NCI-H345 treated with DMSO at 0.1 percent for 48 hours (cell line): ENCODE results near the gene PLXND1.

Experiments
- DNase-seq: peaks from one replicate; lab custom pipeline; 2025; ENCODE audit not compliant: unreplicated experiment; lab: John Stamatoyannopoulos, UW

PLXND1 gene

DNA sequence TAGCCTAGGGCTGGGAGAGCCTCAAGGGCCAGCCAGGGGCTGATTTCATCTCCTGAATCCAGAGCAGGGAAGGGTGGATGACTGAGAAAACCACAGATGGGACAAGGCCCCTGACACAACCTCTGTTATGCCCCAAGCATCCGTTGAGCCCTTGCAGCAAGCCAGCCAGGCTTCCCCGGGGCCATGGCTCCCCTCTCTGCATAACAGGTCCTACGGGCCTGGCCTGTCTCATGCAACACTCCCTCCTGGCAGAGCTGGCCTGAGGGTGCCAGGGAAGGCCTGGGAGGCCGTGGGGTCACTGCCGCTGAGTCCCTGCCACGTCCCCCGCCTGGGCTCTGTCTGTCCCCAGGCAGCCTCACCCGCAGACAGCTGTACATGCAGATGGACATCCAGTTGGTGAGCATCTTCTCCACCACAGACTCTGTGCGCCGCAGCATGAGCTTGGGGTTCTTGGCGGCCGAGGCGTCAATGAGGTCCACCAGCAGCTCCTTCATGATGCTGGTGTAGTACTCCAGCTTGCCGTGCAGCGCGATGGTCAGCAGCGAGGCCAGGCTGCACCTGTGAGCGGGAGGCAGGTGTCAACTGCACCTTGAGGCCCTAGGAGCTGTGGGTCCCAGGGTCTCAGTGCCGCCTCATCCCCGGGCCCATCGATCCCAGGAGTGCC lies 41.4 kb downstream of the PLXND1 start:
- DNase-seq = no peak

DNA sequence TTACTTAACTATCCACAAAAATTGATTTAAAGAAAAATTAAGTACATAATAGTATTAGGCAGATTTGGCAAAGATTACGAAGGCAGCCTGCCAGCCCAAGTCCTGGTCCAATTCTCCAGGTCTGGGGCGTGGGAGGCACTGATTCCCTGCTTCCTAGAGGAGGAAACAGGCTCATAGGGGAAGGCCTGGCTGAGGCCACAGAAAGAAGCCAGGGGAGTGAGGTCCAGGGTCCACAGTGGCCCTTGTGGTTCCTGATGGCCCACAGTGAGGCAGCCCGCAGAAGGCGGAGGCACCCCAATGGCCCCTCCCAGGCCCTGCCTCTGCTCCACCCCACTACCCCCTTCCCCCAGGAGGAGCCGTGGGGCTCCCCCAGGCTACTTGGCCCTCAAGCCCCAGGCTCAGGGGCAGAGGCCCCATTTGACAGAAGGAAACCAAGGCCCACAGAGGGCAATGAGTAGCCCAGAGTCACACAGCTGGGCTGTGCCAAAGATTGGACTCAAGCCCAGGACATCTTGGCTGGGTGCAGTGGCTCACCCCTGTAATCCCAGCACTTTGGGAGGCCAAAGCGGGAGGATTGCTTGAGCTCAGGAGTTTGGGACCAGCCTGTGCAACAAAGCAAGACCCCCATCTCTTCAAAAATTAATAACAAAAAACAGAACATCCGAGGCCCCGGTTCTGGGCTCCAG lies 42.5 kb downstream of the PLXND1 start:
- DNase-seq = no peak

GRCh38 chr3:129563332-129563731 lies 43.1 kb downstream of the PLXND1 start:
- DNase-seq = no peak

DNA sequence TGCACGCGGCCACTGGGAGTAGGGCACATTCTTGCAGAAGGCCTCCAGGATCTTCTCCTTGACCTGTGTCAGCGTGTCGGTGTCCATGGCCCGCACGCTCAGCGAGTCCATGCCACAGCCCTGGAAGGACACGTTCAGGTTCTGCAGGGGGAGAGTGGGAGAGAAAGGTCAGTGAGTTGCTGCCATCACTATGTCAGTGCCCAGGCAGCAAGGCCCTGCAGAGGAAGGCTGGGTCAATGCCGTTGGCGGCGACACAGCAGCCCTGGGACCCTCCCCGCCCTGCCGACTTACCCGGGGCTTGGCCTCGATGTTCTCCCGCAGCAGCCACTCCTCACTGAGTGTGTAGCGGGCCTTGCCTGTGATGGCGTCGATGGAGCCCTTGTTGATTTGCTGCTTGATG lies 43.7 kb downstream of the PLXND1 start:
- no peak for DNase-seq

- DNase-seq = no peak
These were observed 44.7 kb downstream of the PLXND1 start for GRCh38 chr3:129561619-129562248.

GRCh38 chr3:129560911-129561594 lies 45.4 kb downstream of the PLXND1 start:
- DNase-seq = no peak

- no peak for DNase-seq
These were observed 46.1 kb downstream of the PLXND1 start for GRCh38 chr3:129560269-129560787.

DNA sequence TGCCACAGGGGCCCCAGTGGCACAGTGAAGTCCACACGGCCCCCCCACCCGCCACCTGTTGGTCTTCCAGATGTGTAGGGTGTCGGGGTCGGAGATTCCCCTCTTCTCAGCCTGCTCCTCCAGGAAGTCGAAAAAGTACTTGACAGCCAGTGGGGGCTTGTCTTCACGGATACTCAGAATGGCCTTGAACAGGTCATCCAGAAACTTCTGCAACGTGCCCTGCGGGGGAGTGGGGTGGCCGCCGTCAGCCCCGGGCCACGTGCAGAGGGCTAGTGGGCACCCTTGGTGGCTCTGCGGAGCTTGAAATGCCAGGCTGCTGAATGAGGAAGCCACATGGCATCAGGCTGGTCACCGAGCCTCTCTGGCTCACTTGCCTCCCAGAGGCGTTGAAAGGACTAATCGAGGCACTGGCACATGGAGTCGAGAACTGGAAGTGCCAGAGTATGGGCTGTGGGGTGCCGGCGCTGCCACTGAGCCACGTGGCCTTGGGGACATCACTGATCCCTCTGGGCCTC lies 46.9 kb downstream of the PLXND1 start:
- DNase-seq = no peak

GRCh38 chr3:129558772-129559564 lies 47.5 kb downstream of the PLXND1 start:
- DNase-seq = no peak

DNA sequence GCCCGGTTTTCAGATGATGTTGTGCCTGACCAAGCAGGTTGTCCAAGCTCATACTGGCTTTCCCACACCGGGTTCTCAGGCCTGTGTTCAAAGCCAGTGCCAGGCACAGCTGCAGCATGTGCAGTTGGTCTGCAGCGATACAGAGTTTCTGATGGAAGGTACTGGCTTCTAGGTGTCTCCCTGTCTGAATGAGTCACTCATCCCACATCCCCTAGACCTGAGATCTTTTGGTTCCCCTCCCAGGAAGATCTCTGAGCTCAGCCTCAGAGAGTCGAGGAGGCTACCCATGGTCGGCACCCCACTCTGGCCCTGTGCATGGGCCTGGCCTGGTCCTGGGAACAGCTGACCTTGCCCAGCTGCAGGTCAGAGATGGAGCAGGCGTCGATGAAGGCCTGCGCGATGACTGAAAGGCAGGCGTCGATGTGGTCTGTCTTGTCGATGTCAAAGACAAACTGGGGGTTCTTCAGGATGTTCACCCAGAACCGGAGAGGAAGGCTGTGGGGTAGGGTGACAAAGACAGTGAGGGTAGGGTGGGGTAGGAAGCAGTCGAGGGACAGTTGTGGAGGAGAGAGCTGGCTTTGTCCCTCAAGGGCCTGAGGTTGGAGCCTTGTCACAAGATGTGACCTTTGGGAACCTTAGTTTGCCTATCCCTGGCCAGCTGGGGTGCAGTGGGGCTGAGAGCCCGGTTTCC lies 48.2 kb downstream of the PLXND1 start:
- DNase-seq = no peak

GRCh38 chr3:129557548-129557894 lies 49.0 kb downstream of the PLXND1 start:
- no peak for DNase-seq

- no peak for DNase-seq
These were observed 49.5 kb downstream of the PLXND1 start for GRCh38 chr3:129556890-129557547.

GRCh38 chr3:129556358-129556695 lies 50.1 kb downstream of the PLXND1 start:
- DNase-seq = no peak

DNA sequence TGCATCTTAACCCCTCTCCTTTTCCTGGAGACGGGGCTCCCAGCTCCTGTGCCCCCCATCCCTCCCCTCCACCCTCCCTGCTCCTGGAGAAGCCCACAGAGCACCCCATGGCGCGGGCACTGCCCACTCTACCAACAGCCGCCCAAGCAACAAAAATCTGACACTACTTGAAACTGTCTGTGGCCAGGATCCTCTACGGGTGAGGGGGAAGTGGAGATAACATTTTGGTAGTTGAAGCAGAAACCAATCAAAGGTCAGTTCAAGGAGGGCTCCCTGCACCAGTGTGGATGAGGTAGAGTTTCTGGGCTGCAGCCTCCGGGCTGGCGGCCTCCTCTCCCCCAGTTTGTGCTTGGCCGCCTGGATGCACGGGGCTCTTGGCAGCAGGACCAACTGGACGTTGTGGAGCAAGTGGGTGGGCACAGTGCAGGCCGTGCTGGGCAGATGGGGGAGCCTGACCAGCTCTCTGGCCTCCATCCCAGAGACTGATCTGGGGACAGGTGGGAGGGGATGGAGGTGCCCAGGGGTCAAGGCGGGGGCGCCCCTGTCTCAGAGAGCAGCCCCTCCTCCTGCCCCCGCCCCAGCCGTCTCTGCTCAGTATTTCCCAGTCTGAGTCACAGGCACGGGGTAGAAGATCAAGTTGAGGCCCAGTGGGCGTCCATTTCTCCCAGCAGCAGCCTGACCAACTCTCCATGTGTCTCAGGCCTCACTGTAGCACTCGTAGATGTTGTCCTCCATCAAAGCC lies 50.7 kb downstream of the PLXND1 start:
- DNase-seq = no peak

- DNase-seq = no peak
These were observed 51.3 kb downstream of the PLXND1 start for GRCh38 chr3:129555153-129555550.

GRCh38 chr3:129554356-129555152 lies 51.9 kb downstream of the PLXND1 start:
- DNase-seq = no peak

- no peak for DNase-seq
These were observed 52.8 kb downstream of the PLXND1 start for GRCh38 chr3:129553719-129554118.

GRCh38 chr3:129553171-129553570 lies 53.3 kb downstream of the PLXND1 start:
- DNase-seq = no peak
